ENCODE measurements around the gene TMEM132A. TPM values are rescaled to one million over a fixed set of nuclear protein-coding genes. Genes with fewer than 3 reads are reported as not detected.

The TMEM132A gene
- total RNA-seq, 1 experiment from 2014 or later = 114 TPM

GRCh38 chr11:60913793-60914632, 10.2 kb upstream of the TMEM132A start, which contains the start of gene TMEM109:
TSS of gene TMEM109 (plus strand) at chr11:60914158. CDS start at chr11:60919694, 5,536 bp downstream.
- peak within 1 kb of the TSS; percentile 94 for H3K4me3 Mint-ChIP-seq
- H3K4me1 Mint-ChIP-seq = peaks cover 49% of the 10 kb centered on the region
- ChIA-PET POLR2A (interaction anchor here (0.7 to 1.7 kb wide), 6 partner anchors 9 to 202 kb away, joined by 3 to 11 read pairs (median 4); partner anchors contain the start of gene TMEM132A), CTCF (interaction anchor here (0.7 to 5.6 kb wide), 8 partner anchors 9 to 83 kb away, joined by 3 to 51 read pairs (median 5); partner anchors contain the start of genes CCDC86, PRPF19 and TMEM132A)
- H3K27ac Mint-ChIP-seq = peak within 1 kb of the TSS; percentile 99
- H3K27me3 Mint-ChIP-seq (ENCODE audit: low read depth) = peaks cover 34% of the 10 kb centered on the region
- peak; percentile 85 for DNase-seq (ENCODE audit: low spot score)
- H3K36me3 Mint-ChIP-seq = no peaks in the 10 kb centered on the region; the same call in 1 of the 2 replicates
- peak; percentile 71 for ATAC-seq
- H3K9me3 Mint-ChIP-seq = peaks cover 6% of the 10 kb centered on the region; the same call in 1 of the 2 replicates
- TF ChIP-seq NFATC4 (CRISPR knock-in tag; IDR thresholded peaks at IDR 0.05) = no peak
- 0 out of 2 replicates have a peak, but pooled peaks have one; percentile 15 for TF ChIP-seq ZNF263 (CRISPR knock-in tag; IDR thresholded peaks at IDR 0.05; ENCODE audit: low read depth)
- no peak for TF ChIP-seq ZNF121 (CRISPR knock-in tag; IDR thresholded peaks at IDR 0.05)
- TF ChIP-seq, protein P1, sequence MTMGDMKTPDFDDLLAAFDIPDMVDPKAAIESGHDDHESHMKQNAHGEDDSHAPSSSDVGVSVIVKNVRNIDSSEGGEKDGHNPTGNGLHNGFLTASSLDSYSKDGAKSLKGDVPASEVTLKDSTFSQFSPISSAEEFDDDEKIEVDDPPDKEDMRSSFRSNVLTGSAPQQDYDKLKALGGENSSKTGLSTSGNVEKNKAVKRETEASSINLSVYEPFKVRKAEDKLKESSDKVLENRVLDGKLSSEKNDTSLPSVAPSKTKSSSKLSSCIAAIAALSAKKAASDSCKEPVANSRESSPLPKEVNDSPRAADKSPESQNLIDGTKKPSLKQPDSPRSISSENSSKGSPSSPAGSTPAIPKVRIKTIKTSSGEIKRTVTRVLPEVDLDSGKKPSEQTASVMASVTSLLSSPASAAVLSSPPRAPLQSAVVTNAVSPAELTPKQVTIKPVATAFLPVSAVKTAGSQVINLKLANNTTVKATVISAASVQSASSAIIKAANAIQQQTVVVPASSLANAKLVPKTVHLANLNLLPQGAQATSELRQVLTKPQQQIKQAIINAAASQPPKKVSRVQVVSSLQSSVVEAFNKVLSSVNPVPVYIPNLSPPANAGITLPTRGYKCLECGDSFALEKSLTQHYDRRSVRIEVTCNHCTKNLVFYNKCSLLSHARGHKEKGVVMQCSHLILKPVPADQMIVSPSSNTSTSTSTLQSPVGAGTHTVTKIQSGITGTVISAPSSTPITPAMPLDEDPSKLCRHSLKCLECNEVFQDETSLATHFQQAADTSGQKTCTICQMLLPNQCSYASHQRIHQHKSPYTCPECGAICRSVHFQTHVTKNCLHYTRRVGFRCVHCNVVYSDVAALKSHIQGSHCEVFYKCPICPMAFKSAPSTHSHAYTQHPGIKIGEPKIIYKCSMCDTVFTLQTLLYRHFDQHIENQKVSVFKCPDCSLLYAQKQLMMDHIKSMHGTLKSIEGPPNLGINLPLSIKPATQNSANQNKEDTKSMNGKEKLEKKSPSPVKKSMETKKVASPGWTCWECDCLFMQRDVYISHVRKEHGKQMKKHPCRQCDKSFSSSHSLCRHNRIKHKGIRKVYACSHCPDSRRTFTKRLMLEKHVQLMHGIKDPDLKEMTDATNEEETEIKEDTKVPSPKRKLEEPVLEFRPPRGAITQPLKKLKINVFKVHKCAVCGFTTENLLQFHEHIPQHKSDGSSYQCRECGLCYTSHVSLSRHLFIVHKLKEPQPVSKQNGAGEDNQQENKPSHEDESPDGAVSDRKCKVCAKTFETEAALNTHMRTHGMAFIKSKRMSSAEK (CRISPR knock-in tag; IDR thresholded peaks at IDR 0.05; ENCODE audit: borderline replicate concordance) = no peak
- TF ChIP-seq ZNF232 (CRISPR knock-in tag; IDR thresholded peaks at IDR 0.05) = peak; percentile 98
- TF ChIP-seq ATF3 (CRISPR knock-in tag; conservative IDR thresholded peaks at IDR 0.05) = no peak
- peak; percentile 73; the same call in 1 of the 2 replicates for TF ChIP-seq JUN (CRISPR knock-in tag; IDR thresholded peaks at IDR 0.05)
- no peak for TF ChIP-seq PRRX2 (CRISPR knock-in tag; IDR thresholded peaks at IDR 0.05)
- TF ChIP-seq ETV6 (CRISPR knock-in tag; IDR thresholded peaks at IDR 0.05) = peak; percentile 44; the same call in 1 of the 2 replicates
- peak; percentile 59; the same call in 1 of the 2 replicates for TF ChIP-seq ARID4B (CRISPR knock-in tag; IDR thresholded peaks at IDR 0.05; ENCODE audit: borderline replicate concordance)
- TF ChIP-seq RELA (CRISPR knock-in tag; IDR thresholded peaks at IDR 0.05; ENCODE audit: borderline replicate concordance) = no peak
- peak; percentile 92 for TF ChIP-seq ATF1 (CRISPR knock-in tag; IDR thresholded peaks at IDR 0.05)
- 0 out of 2 replicates have a peak, but pooled peaks have one; percentile 36 for TF ChIP-seq ELF4 (CRISPR knock-in tag; IDR thresholded peaks at IDR 0.05; ENCODE audit: low read depth)
- peak; percentile 70; the same call in 1 of the 2 replicates for TF ChIP-seq ZBTB21 (CRISPR knock-in tag; IDR thresholded peaks at IDR 0.05; ENCODE audit: borderline replicate concordance)
- 0 out of 2 replicates have a peak, but pooled peaks have one; percentile 66 for TF ChIP-seq TCF7 (CRISPR knock-in tag; IDR thresholded peaks at IDR 0.05; ENCODE audit: low read depth)
- TF ChIP-seq, protein P2, sequence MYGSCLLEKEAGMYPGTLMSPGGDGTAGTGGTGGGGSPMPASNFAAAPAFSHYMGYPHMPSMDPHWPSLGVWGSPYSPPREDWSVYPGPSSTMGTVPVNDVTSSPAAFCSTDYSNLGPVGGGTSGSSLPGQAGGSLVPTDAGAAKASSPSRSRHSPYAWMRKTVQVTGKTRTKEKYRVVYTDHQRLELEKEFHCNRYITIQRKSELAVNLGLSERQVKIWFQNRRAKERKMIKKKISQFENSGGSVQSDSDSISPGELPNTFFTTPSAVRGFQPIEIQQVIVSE (CRISPR knock-in tag; IDR thresholded peaks at IDR 0.05; ENCODE audit: borderline replicate concordance) = no peak
- no peak for TF ChIP-seq ZNF416 (CRISPR knock-in tag; IDR thresholded peaks at IDR 0.05)
- peak; percentile 44; the same call in 1 of the 2 replicates for TF ChIP-seq CREM (CRISPR knock-in tag; IDR thresholded peaks at IDR 0.05)
- no peak for TF ChIP-seq MLX (CRISPR knock-in tag; IDR thresholded peaks at IDR 0.05)
- TF ChIP-seq JAZF1 (CRISPR knock-in tag; IDR thresholded peaks at IDR 0.05) = no peak
- TF ChIP-seq, protein P3, sequence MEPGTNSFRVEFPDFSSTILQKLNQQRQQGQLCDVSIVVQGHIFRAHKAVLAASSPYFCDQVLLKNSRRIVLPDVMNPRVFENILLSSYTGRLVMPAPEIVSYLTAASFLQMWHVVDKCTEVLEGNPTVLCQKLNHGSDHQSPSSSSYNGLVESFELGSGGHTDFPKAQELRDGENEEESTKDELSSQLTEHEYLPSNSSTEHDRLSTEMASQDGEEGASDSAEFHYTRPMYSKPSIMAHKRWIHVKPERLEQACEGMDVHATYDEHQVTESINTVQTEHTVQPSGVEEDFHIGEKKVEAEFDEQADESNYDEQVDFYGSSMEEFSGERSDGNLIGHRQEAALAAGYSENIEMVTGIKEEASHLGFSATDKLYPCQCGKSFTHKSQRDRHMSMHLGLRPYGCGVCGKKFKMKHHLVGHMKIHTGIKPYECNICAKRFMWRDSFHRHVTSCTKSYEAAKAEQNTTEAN (CRISPR knock-in tag; IDR thresholded peaks at IDR 0.05) = peak; percentile 93
- TF ChIP-seq TP53 (CRISPR knock-in tag; IDR thresholded peaks at IDR 0.05) = no peak; the same call in 1 of the 2 replicates
- 0 out of 2 replicates have a peak, but pooled peaks have one; percentile 58 for TF ChIP-seq TEAD4 (CRISPR knock-in tag; IDR thresholded peaks at IDR 0.05)
- TF ChIP-seq NFE2L1 (CRISPR knock-in tag; IDR thresholded peaks at IDR 0.05) = peak; percentile 95
